Left lung (tissue), 10 donors: ENCODE data around the gene SCG3. TPM values are rescaled to one million over a fixed set of nuclear protein-coding genes. Genes with fewer than 3 reads are reported as not detected.
A peak's percentile ranks its signal among the peaks of the same experiment; 100 is the strongest.

Experiments
- ATAC-seq: fragments of 200-7000 bp; cut with Tn5 transposase; one replicate; pipeline ENCODE4 v1.9.1; 2020; ENCODE audit warnings: moderate library complexity
- DNase-seq, 4 donors: peaks; one replicate each; pipeline ENCODE4 v3.0.0-alpha.2; 2013 to 2020
- H3K27ac ChIP-seq, 2 donors: fragments of 200-600 bp; sonication (generic) in 1 of 2; one replicate each; pipeline versions ENCODE4 v1.5.0 to v1.8.0; 2020 to 2021
- H3K27me3 ChIP-seq, 2 donors: fragments of 200-600 bp; sonication (generic) in 1 of 2; one replicate each; pipeline versions ENCODE4 v1.5.0 to v1.8.0; 2020 to 2021
- H3K36me3 ChIP-seq, 2 donors: fragments of 200-600 bp; sonication (generic) in 1 of 2; one replicate each; pipeline versions ENCODE4 v1.5.0 to v1.8.0; 2020 to 2021
- H3K4me1 ChIP-seq, 2 donors: fragments of 200-600 bp; one replicate each; pipeline ENCODE4 v1.8.0; 2021
- H3K4me3 ChIP-seq, 2 donors: fragments of 200-600 bp; sonication (generic) in 1 of 2; one replicate each; pipeline versions ENCODE4 v1.5.0 to v1.8.0; 2020 to 2021; ENCODE audit warnings: mild to moderate bottlenecking in 1 of 2
- H3K9me3 ChIP-seq, 2 donors: fragments of 200-600 bp; sonication (generic) in 1 of 2; one replicate each; pipeline versions ENCODE4 v1.5.0 to v1.8.0; 2020 to 2021
- CTCF ChIP-seq, 2 donors: fragments of 200-600 bp; sonication (generic) in 1 of 2; IDR thresholded peaks; one replicate each; pipeline versions ENCODE4 v1.5.0 to v1.8.0; 2021; ENCODE audit warnings: antibody characterized with exemption in 2 of 2
- intact Hi-C, 2 donors: fragments of 100-400 bp; cut with DNase I; formaldehyde crosslinking; loops; one replicate each; pipeline versions ENCODE4 v1.11.2 to v1.14.2; 2022
- polyA plus RNA-seq, 6 donors: library from polyadenylated mRNA; unstranded; fragments of 120-200 nt; gene quantifications; one replicate each; pipeline ENCODE4 v1.2.1, GENCODE V29; 2013; ENCODE audit not compliant: insufficient read length in 6 of 6
- total RNA-seq, 2 donors: library from RNA; stranded (reverse); fragmentation: NEBNext Ultra II Directional; extraction: Animal tissue kit (Norgen Biotek cat#: 25700); gene quantifications; one replicate each; pipeline ENCODE4 v1.2.1, GENCODE V29; 2021
- donor health status: DM: no; HTN: yes; CAD: no.
- donor health status: DM: no; HTN: no; CAD: no.

Gene SCG3
- total and polyA plus RNA-seq, 8 donors: 0.12 to 2.2 (median 1.2) TPM; not detected in 1

GRCh38 chr15:51724673-51725072 lies 43.4 kb downstream of the SCG3 start:
- Histone ChIP-seq H3K4me3 (no peak overlapping the region), H3K4me1 (peaks cover 0 to 16% of the 10 kb centered on the region in 2 donors), H3K27ac (no peak overlapping the region), H3K36me3 (peaks cover 0 to 5% of the 10 kb centered on the region in 2 donors), H3K27me3 (no peaks in the 10 kb centered on the region), H3K9me3 (no peaks in the 10 kb centered on the region)
- no peak for ATAC-seq
- no peak for DNase-seq
- intact Hi-C loops: no loop called here
- no peak for TF ChIP-seq CTCF (IDR thresholded peaks at IDR 0.05)

- H3K36me3 ChIP-seq: no peaks in the 10 kb centered on the region
- peak; percentile 81 for ATAC-seq
- DNase-seq: no peak
- no peak overlapping the region for H3K27ac ChIP-seq
- intact Hi-C loops: no loop called here
- no peak overlapping the region for H3K4me3 ChIP-seq
- no peaks in the 10 kb centered on the region for H3K27me3 ChIP-seq
- H3K4me1 ChIP-seq: peaks cover 8 to 31% of the 10 kb centered on the region in 2 donors
- H3K9me3 ChIP-seq: no peaks in the 10 kb centered on the region
- TF ChIP-seq CTCF (IDR thresholded peaks at IDR 0.05): no peak
These were observed 45.2 kb downstream of the SCG3 start for GRCh38 chr15:51726302-51727073.

GRCh38 chr15:51727141-51727897 lies 46.0 kb downstream of the SCG3 start:
- Histone ChIP-seq H3K27ac (no peak overlapping the region), H3K4me1 (peaks cover 10 to 40% of the 10 kb centered on the region in 2 donors), H3K4me3 (no peak overlapping the region), H3K36me3 (no peaks in the 10 kb centered on the region), H3K9me3 (no peaks in the 10 kb centered on the region), H3K27me3 (no peaks in the 10 kb centered on the region)
- DNase-seq (no peak), ATAC-seq (no peak)
- intact Hi-C loops: no loop called here
- TF ChIP-seq CTCF (IDR thresholded peaks at IDR 0.05): no peak

GRCh38 chr15:51731549-51732267 lies 50.4 kb downstream of the SCG3 start:
- Histone ChIP-seq H3K9me3 (no peaks in the 10 kb centered on the region), H3K27ac (peak overlapping the region; percentile 83 to 93), H3K36me3 (no peaks in the 10 kb centered on the region), H3K27me3 (no peaks in the 10 kb centered on the region), H3K4me3 (peak overlapping the region; percentile 23 to 38), H3K4me1 (peaks cover 15 to 65% of the 10 kb centered on the region in 2 donors)
- peak in 1 of 4 donors; percentile 35 for DNase-seq
- no peak for TF ChIP-seq CTCF (IDR thresholded peaks at IDR 0.05)
- intact Hi-C loops: no loop called here
- peak; percentile 88 for ATAC-seq
